Gastroesophageal sphincter (tissue), 4 donors: ENCODE results near the gene GOLGA3. TPM values are rescaled to one million over a fixed set of nuclear protein-coding genes. Genes with fewer than 3 reads are reported as not detected.

ENCODE experiments used
- ATAC-seq: fragments of 150-250 bp; one replicate; pipeline ENCODE4 v1.9.1; 2016; ENCODE audit warnings: mild to moderate bottlenecking, moderate library complexity
- H3K27ac ChIP-seq, 4 donors: fragments of 200-600 bp; sonication (generic) in 3 of 4; 1 replicate in 3 of 4; 2 replicates in 1 of 4; pipeline ENCODE4 v1.5.1; 2016 to 2019
- H3K27me3 ChIP-seq: fragments of 200-600 bp; sonication (generic); one replicate; pipeline ENCODE4 v1.5.1; 2019
- H3K36me3 ChIP-seq, 2 donors: fragments of 200-600 bp; sonication (generic); one replicate each; pipeline ENCODE4 v1.5.1; 2019; ENCODE audit warnings: control low read depth in 1 of 2
- H3K4me1 ChIP-seq, 3 donors: fragments of 200-600 bp; sonication (generic); 1 replicate in 2 of 3; 2 replicates in 1 of 3; pipeline ENCODE4 v1.5.1; 2016 to 2019; ENCODE audit warnings: control low read depth in 2 of 3
- H3K4me3 ChIP-seq, 2 donors: fragments of 200-600 bp; sonication (generic); one replicate each; pipeline ENCODE4 v1.5.1; 2019; ENCODE audit warnings: mild to moderate bottlenecking in 1 of 2, moderate library complexity in 1 of 2
- H3K9me3 ChIP-seq, 3 donors: fragments of 200-600 bp; sonication (generic); one replicate each; pipeline ENCODE4 v1.5.1; 2017 to 2019; ENCODE audit warnings: control low read depth in 2 of 3
- EP300 ChIP-seq: sonication (generic); formaldehyde crosslinking; IDR thresholded peaks from one replicate; pipeline ENCODE4 v1.6.1; 2017; ENCODE audit warnings: antibody characterized with exemption, mild to moderate bottlenecking
- POLR2A ChIP-seq, 2 donors: fragments of 450-650 bp; IDR thresholded peaks; one replicate each; pipeline ENCODE4 v1.6.1; 2017; ENCODE audit warnings: antibody characterized with exemption in 2 of 2, mild to moderate bottlenecking in 2 of 2, moderate library complexity in 1 of 2
- POLR2AphosphoS5 ChIP-seq: sonication (generic); formaldehyde crosslinking; IDR thresholded peaks from one replicate; pipeline ENCODE4 v1.6.1; 2017; ENCODE audit warnings: antibody characterized with exemption
- WGBS, 2 donors: methylation state at CpG; one replicate each; pipeline ENCODE4 v1.1.5; 2018; ENCODE audit warnings: low coverage in 1 of 2; 5-methylcytosine and 5-hydroxymethylcytosine counted together
- total RNA-seq, 4 donors: library from RNA; depleted of rRNA; stranded (reverse); fragments of >200 nt; gene quantifications; one replicate each; pipeline ENCODE4 v1.1.0, GENCODE V29; 2016
- TF ChIP-seq, protein P1 (sequence below), 4 experiments: fragments of 200-600 bp in 2 of 4; fragments of 450-650 bp in 2 of 4; sonication (generic) in 1 of 4; IDR thresholded peaks; one replicate each; pipeline ENCODE4 v1.5.1; 2017 to 2019; ENCODE audit warnings: antibody characterized with exemption in 4 of 4, mild to moderate bottlenecking in 2 of 4, moderate library complexity in 2 of 4

Gene GOLGA3
- total RNA-seq, 4 donors from 2014 or later, result 54.8 to 126 (median 74.1) TPM

DNA sequence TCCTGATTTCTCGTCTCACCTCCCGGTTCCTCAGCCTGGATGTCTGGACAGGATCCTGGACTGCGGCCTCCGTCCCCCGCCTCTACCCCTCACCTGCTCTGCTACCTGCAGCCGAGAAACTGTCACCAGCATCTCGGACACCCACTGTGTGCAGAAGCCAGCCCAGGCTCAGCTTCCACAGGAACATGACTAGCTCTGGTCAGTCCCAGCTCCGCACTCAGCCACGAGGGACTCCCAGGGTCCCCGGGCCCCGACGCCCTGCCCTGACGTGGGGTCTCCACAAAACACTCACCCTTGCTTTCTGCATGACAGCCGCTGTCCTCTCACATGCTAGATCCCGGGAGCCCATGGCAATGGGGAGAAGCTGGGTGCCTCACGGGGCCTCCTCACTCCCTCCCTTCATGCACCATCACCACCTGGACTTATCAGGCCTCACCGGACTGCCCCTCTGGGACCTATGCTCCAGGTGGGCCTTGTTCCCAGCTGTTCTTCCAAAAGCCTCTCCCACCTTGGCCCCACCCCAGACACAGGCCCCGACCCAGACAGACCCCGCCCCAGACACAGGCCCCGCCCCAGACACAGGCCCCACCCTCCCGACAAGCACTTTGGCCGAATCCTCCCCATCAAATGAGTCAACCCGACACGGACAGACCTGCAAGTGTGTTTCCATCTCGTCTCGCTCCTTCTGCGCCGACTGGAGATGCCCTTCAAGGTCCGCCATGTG is 40.1 kb downstream of the GOLGA3 start:
- H3K9me3 ChIP-seq, result no peaks in the 10 kb centered on the region
- H3K27ac ChIP-seq, result no peak overlapping the region
- WGBS, 2 donors, result 100% methylated on average over 4 to 6 of the region's 29 CpGs
- no peak for TF ChIP-seq EP300
- TF ChIP-seq POLR2AphosphoS5, result no peak
- TF ChIP-seq, protein P1, sequence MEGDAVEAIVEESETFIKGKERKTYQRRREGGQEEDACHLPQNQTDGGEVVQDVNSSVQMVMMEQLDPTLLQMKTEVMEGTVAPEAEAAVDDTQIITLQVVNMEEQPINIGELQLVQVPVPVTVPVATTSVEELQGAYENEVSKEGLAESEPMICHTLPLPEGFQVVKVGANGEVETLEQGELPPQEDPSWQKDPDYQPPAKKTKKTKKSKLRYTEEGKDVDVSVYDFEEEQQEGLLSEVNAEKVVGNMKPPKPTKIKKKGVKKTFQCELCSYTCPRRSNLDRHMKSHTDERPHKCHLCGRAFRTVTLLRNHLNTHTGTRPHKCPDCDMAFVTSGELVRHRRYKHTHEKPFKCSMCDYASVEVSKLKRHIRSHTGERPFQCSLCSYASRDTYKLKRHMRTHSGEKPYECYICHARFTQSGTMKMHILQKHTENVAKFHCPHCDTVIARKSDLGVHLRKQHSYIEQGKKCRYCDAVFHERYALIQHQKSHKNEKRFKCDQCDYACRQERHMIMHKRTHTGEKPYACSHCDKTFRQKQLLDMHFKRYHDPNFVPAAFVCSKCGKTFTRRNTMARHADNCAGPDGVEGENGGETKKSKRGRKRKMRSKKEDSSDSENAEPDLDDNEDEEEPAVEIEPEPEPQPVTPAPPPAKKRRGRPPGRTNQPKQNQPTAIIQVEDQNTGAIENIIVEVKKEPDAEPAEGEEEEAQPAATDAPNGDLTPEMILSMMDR (IDR thresholded peaks at IDR 0.05), result no peak
- no peak for TF ChIP-seq POLR2A (IDR thresholded peaks at IDR 0.05)
- no peaks in the 10 kb centered on the region for H3K27me3 ChIP-seq
- no peak for ATAC-seq
- no peaks in the 10 kb centered on the region for H3K4me1 ChIP-seq
- H3K36me3 ChIP-seq, result peaks cover 0 to 90% of the 10 kb centered on the region in 2 donors
- no peak overlapping the region for H3K4me3 ChIP-seq

DNA sequence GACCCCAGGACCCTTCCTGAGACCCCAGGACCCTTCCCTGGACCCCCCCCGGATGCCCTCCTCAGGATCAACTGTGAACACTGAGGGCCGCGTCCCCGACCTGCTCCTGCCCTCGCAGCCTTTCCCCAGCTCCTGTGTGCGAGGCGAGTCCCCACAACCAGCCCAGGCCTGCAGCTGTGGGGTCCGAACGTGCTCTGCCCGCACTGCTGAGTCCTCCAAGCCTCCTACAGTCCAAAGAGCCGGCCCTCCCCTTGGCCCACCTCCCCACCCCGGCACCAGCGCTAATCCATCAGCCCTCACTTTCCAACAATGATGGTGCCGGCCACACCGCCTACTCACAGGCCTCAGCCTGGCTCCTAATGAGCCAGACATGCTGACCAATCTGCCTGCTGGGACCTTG is 40.8 kb downstream of the GOLGA3 start:
- Histone ChIP-seq H3K9me3 (no peaks in the 10 kb centered on the region), H3K27me3 (no peaks in the 10 kb centered on the region), H3K27ac (no peak overlapping the region), H3K4me3 (no peak overlapping the region), H3K36me3 (peaks cover 0 to 95% of the 10 kb centered on the region in 2 donors), H3K4me1 (no peaks in the 10 kb centered on the region)
- whole genome bisulfite sequencing, 2 donors, result no CpG with 5 or more reads among the region's 15 CpGs
- TF ChIP-seq POLR2A (IDR thresholded peaks at IDR 0.05) (no peak), POLR2AphosphoS5 (no peak), EP300 (no peak)
- TF ChIP-seq, protein P1 (IDR thresholded peaks at IDR 0.05), result no peak
- ATAC-seq, result no peak

DNA sequence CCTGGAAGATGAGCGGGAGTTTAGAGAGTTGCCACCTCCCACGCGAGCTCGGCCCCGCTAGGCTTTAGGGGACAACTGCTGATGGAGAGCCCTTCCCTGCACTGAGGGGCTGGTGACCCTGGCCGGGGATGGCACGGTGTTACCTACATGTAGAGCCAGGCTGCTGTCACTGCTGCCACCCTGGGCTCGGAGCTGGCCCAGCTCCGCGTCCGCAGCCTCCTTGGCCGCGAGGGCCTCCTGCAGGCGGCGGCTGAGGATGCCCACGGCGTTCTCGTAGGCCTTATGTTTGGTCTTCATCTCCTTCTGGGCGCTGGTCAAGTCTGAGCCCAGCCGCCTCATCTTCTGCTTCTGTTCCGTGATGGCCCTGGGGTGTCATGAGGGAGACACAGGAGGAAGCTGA is 42.5 kb downstream of the GOLGA3 start:
- H3K4me1 ChIP-seq, result no peaks in the 10 kb centered on the region
- TF ChIP-seq POLR2A (IDR thresholded peaks at IDR 0.05) (no peak), POLR2AphosphoS5 (no peak), EP300 (no peak)
- TF ChIP-seq, protein P1 (IDR thresholded peaks at IDR 0.05), result no peak
- peaks cover 0 to 97% of the 10 kb centered on the region in 2 donors for H3K36me3 ChIP-seq
- no peak for ATAC-seq
- no peak overlapping the region for H3K27ac ChIP-seq
- no peak overlapping the region for H3K4me3 ChIP-seq
- no peaks in the 10 kb centered on the region for H3K9me3 ChIP-seq
- no peaks in the 10 kb centered on the region for H3K27me3 ChIP-seq
- WGBS, 2 donors, result 93% methylated on average over 2 of the region's 21 CpGs; no CpG with 5 or more reads in 1 of the 2 donors

DNA sequence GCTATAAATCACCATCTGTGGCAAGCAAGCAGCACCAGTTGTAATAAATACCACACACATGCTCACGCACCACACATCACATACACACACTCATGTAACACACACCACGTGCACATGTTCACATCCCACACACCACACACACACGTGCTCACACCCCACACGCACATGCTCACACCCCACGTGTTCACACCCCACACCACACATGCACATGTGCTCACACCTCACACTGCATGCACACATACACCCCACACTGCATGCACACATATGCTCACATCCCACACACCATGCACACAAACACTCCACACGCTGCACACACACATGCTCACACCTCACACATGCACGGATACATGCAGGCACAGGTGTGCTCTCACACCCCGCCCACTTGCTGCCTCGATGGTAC is 44.1 kb downstream of the GOLGA3 start:
- no peak overlapping the region for H3K4me3 ChIP-seq
- no peak for TF ChIP-seq POLR2A (IDR thresholded peaks at IDR 0.05)
- no peak for TF ChIP-seq POLR2AphosphoS5
- TF ChIP-seq EP300, result no peak
- TF ChIP-seq, protein P1 (IDR thresholded peaks at IDR 0.05), result no peak
- peaks cover 0 to 98% of the 10 kb centered on the region in 2 donors for H3K36me3 ChIP-seq
- no peak for ATAC-seq
- H3K27ac ChIP-seq, result no peak overlapping the region
- no peaks in the 10 kb centered on the region for H3K4me1 ChIP-seq
- H3K9me3 ChIP-seq, result no peaks in the 10 kb centered on the region
- H3K27me3 ChIP-seq, result no peaks in the 10 kb centered on the region
- 83 to 90% methylated on average over 2 to 8 of the region's 9 CpGs for WGBS, 2 donors

DNA sequence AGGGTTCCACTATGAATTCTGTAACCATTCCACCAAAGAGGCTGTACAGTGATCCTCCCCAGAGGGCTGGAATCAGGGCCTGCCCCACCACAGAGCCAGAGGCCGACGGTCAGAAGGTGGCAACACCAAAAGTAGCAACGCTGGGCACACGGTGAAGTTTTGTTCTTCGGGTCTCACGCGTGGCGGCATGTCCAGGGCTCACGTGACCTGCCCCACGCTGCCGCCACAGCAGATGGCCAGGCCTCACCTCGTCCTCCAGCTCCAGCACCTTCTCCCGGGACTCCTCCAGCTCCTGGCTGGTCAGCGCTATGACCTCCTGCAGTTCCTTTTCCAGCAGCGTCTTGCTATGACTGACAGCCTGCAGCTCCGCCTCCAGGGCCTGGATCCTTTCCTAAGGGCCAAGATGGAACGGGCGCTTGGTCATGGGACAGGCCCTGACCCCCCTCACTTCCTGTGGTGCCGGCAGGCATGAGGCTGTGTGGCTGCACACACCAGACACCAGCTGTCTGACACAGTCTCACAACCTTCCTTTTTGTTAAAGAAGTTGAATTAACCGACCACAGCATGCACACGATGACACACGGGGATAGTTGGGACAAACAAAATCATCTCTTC is 44.6 kb downstream of the GOLGA3 start:
- TF ChIP-seq, protein P1 (IDR thresholded peaks at IDR 0.05), result no peak
- TF ChIP-seq POLR2A (IDR thresholded peaks at IDR 0.05), result no peak
- TF ChIP-seq POLR2AphosphoS5, result no peak
- no peak for TF ChIP-seq EP300
- no peak overlapping the region for H3K4me3 ChIP-seq
- no peak overlapping the region for H3K27ac ChIP-seq

More for the DNA sequence above, 44.6 kb downstream of the GOLGA3 start:
- Histone ChIP-seq H3K9me3 (no peaks in the 10 kb centered on the region), H3K4me1 (no peaks in the 10 kb centered on the region), H3K27me3 (no peaks in the 10 kb centered on the region), H3K36me3 (peaks cover 0 to 98% of the 10 kb centered on the region in 2 donors)
- ATAC-seq, result peak; percentile 46
- 74 to 90% methylated on average over 15 to 20 of the region's 22 CpGs for WGBS, 2 donors
